ENCODE results near the gene UBR2. TPM values are rescaled to one million over a fixed set of nuclear protein-coding genes. Genes with fewer than 3 reads are reported as not detected.
A peak's percentile ranks its signal among the peaks of the same experiment; 100 is the strongest.

The UBR2 gene
- total and polyA plus RNA-seq, 2 of the 13 experiments (the other 11 are each of a cell fraction or from before 2014, with no cell fraction given) = 17.6 to 29.3 TPM

DNA sequence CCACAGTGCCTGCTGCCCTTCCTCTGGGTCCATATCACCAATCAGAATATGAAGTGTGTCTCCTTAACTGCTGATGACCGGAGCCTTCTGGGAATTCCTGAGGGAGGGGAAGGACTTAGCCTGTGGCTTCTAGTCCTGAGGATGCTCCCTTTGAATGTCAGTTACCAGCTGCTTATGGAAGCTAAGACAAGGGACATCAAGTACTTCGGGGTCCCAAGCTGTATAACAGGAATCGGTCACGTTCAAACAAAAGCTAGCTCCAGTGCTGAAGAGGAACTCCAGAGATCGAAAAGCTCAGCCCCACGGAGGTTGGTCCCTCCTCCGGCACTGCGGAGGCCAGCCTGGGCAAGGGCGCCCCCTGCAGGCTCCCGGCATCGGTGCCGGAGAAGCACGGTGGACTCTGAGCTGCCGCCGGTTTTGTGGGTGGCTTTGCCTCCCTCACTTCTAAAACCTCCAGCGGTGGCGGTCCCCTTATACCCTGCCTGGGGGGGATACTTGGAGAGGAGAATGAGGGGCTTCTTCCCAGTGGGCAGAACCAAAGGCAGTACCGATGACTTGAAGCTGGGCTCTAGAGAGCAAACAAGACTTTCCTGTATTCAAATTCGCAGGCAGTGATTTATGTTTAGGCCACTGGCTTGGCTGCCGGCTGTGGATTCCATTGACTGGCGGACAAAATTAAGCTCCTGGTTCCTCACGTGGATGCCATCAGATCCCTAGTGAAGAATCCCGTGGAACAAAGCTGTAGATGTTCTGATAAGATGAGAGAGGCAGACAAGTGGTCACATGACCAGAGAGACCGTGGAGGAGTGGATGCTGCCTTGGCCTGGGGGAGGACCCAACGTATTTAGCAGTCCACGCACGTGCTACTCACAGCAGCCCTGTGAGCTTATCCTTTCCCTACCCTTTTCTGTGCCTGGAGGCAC, 16.2 kb upstream of the UBR2 start (continued):
- TF ChIP-seq, protein P1, sequence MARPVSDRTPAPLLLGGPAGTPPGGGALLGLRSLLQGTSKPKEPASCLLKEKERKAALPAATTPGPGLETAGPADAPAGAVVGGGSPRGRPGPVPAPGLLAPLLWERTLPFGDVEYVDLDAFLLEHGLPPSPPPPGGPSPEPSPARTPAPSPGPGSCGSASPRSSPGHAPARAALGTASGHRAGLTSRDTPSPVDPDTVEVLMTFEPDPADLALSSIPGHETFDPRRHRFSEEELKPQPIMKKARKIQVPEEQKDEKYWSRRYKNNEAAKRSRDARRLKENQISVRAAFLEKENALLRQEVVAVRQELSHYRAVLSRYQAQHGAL (CRISPR knock-in tag; IDR thresholded peaks at IDR 0.05; ENCODE audit: not compliant biosample characterization) = no peak
- TF ChIP-seq ZNF496 (CRISPR knock-in tag; IDR thresholded peaks at IDR 0.05; ENCODE audit: insufficient replicate concordance) = no peak
- TF ChIP-seq ZSCAN25 (CRISPR knock-in tag; IDR thresholded peaks at IDR 0.05) = no peak
- TF ChIP-seq ZNF816 (CRISPR knock-in tag; IDR thresholded peaks at IDR 0.05; ENCODE audit: borderline replicate concordance) = no peak
- no peak for TF ChIP-seq ZNF382 (CRISPR knock-in tag; IDR thresholded peaks at IDR 0.05; ENCODE audit: borderline replicate concordance)
- no peak for TF ChIP-seq CBX1 (IDR thresholded peaks at IDR 0.05; ENCODE audit: low read depth)
- TF ChIP-seq, protein P2, sequence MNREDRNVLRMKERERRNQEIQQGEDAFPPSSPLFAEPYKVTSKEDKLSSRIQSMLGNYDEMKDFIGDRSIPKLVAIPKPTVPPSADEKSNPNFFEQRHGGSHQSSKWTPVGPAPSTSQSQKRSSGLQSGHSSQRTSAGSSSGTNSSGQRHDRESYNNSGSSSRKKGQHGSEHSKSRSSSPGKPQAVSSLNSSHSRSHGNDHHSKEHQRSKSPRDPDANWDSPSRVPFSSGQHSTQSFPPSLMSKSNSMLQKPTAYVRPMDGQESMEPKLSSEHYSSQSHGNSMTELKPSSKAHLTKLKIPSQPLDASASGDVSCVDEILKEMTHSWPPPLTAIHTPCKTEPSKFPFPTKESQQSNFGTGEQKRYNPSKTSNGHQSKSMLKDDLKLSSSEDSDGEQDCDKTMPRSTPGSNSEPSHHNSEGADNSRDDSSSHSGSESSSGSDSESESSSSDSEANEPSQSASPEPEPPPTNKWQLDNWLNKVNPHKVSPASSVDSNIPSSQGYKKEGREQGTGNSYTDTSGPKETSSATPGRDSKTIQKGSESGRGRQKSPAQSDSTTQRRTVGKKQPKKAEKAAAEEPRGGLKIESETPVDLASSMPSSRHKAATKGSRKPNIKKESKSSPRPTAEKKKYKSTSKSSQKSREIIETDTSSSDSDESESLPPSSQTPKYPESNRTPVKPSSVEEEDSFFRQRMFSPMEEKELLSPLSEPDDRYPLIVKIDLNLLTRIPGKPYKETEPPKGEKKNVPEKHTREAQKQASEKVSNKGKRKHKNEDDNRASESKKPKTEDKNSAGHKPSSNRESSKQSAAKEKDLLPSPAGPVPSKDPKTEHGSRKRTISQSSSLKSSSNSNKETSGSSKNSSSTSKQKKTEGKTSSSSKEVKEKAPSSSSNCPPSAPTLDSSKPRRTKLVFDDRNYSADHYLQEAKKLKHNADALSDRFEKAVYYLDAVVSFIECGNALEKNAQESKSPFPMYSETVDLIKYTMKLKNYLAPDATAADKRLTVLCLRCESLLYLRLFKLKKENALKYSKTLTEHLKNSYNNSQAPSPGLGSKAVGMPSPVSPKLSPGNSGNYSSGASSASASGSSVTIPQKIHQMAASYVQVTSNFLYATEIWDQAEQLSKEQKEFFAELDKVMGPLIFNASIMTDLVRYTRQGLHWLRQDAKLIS (CRISPR knock-in tag; IDR thresholded peaks at IDR 0.05) = no peak
- TF ChIP-seq ZNF597 (CRISPR knock-in tag; IDR thresholded peaks at IDR 0.05) = no peak
- no peak for TF ChIP-seq ZNF639 (CRISPR knock-in tag; conservative IDR thresholded peaks at IDR 0.05)
- TF ChIP-seq JARID2 (CRISPR knock-in tag; IDR thresholded peaks at IDR 0.05; ENCODE audit: insufficient replicate concordance) = peak; percentile 93
- TF ChIP-seq ZNF782 (CRISPR knock-in tag; IDR thresholded peaks at IDR 0.05; ENCODE audit: borderline replicate concordance) = no peak
- TF ChIP-seq CHCHD3 (CRISPR knock-in tag; IDR thresholded peaks at IDR 0.05) = no peak
- no peak for TF ChIP-seq RELA (CRISPR knock-in tag; IDR thresholded peaks at IDR 0.05)
- no peak for TF ChIP-seq ZMYM3 (CRISPR knock-in tag; IDR thresholded peaks at IDR 0.05)
- peak; percentile 90 for TF ChIP-seq HNF4G (IDR thresholded peaks at IDR 0.05; ENCODE audit: borderline replicate concordance, low read depth, low read length)
- TF ChIP-seq HNF4G (CRISPR knock-in tag; IDR thresholded peaks at IDR 0.05; ENCODE audit: borderline replicate concordance, low read depth) = peak; percentile 75; the same call in 1 of the 2 replicates
- no peak for TF ChIP-seq JUNB (CRISPR knock-in tag; IDR thresholded peaks at IDR 0.05; ENCODE audit: borderline replicate concordance)
- TF ChIP-seq PRMT3 (CRISPR knock-in tag; IDR thresholded peaks at IDR 0.05; ENCODE audit: borderline replicate concordance, low read depth) = no peak
- TF ChIP-seq, protein P3, sequence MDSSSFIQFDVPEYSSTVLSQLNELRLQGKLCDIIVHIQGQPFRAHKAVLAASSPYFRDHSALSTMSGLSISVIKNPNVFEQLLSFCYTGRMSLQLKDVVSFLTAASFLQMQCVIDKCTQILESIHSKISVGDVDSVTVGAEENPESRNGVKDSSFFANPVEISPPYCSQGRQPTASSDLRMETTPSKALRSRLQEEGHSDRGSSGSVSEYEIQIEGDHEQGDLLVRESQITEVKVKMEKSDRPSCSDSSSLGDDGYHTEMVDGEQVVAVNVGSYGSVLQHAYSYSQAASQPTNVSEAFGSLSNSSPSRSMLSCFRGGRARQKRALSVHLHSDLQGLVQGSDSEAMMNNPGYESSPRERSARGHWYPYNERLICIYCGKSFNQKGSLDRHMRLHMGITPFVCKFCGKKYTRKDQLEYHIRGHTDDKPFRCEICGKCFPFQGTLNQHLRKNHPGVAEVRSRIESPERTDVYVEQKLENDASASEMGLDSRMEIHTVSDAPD (CRISPR knock-in tag; IDR thresholded peaks at IDR 0.05) = no peak
